HEK293 (cell line): ENCODE results near the gene HEXIM1.

ENCODE experiments used
- GLI4 ChIP-seq: fragments of 450-650 bp; formaldehyde crosslinking; IDR thresholded peaks from 2 replicates; pipeline ENCODE4 v1.5.1; 2016; ENCODE audit warnings: missing biosample characterization, missing genetic modification characterization
- KLF1 ChIP-seq: fragments of 450-650 bp; formaldehyde crosslinking; IDR thresholded peaks from 2 replicates; pipeline ENCODE4 v1.5.1; 2016; ENCODE audit warnings: missing biosample characterization, missing genetic modification characterization
- KLF9 ChIP-seq: fragments of 450-650 bp; formaldehyde crosslinking; IDR thresholded peaks from 2 replicates; pipeline ENCODE4 v1.5.1; 2016; ENCODE audit warnings: missing biosample characterization, missing genetic modification characterization, low read depth
- PRDM1 ChIP-seq: fragments of 450-650 bp; formaldehyde crosslinking; IDR thresholded peaks from 2 replicates; pipeline ENCODE4; 2016; ENCODE audit warnings: missing biosample characterization, missing genetic modification characterization
- ZBTB21 ChIP-seq: fragments of 450-650 bp; formaldehyde crosslinking; IDR thresholded peaks from 2 replicates; pipeline ENCODE4 v1.5.1; 2017; ENCODE audit warnings: missing biosample characterization, missing genetic modification characterization
- ZFP3 ChIP-seq: fragments of 450-650 bp; formaldehyde crosslinking; IDR thresholded peaks from 2 replicates; pipeline ENCODE4 v1.5.1; 2016; ENCODE audit warnings: low read depth, missing biosample characterization, missing genetic modification characterization
- ZIC2 ChIP-seq: fragments of 450-650 bp; formaldehyde crosslinking; IDR thresholded peaks from 2 replicates; pipeline ENCODE4 v1.5.1; 2016; ENCODE audit warnings: missing biosample characterization, missing genetic modification characterization
- ZNF112 ChIP-seq: fragments of 450-650 bp; formaldehyde crosslinking; IDR thresholded peaks from 2 replicates; pipeline ENCODE4 v1.5.0; 2017; ENCODE audit warnings: missing biosample characterization, missing genetic modification characterization
- ZNF202 ChIP-seq: fragments of 450-650 bp; formaldehyde crosslinking; IDR thresholded peaks from 2 replicates; pipeline ENCODE4 v1.5.1; 2016; ENCODE audit warnings: missing biosample characterization, missing genetic modification characterization, borderline replicate concordance
- ZNF214 ChIP-seq: fragments of 450-650 bp; formaldehyde crosslinking; IDR thresholded peaks from 2 replicates; pipeline ENCODE4 v1.5.1; 2017; ENCODE audit warnings: missing biosample characterization, mild to moderate bottlenecking, missing genetic modification characterization, borderline replicate concordance
- ZNF350 ChIP-seq: fragments of 450-650 bp; formaldehyde crosslinking; IDR thresholded peaks from 2 replicates; pipeline ENCODE4 v1.5.0; 2017; ENCODE audit warnings: missing biosample characterization, mild to moderate bottlenecking, missing genetic modification characterization
- ZNF571 ChIP-seq: fragments of 450-650 bp; formaldehyde crosslinking; IDR thresholded peaks from 2 replicates; pipeline ENCODE4 v1.5.0; 2017; ENCODE audit warnings: missing biosample characterization, missing genetic modification characterization
- ZNF664 ChIP-seq: fragments of 450-650 bp; formaldehyde crosslinking; IDR thresholded peaks from 2 replicates; pipeline ENCODE4 v1.5.1; 2016; ENCODE audit warnings: missing biosample characterization, missing genetic modification characterization
- ZNF785 ChIP-seq: fragments of 450-650 bp; formaldehyde crosslinking; IDR thresholded peaks from 2 replicates; pipeline ENCODE4 v1.5.1; 2016; ENCODE audit warnings: missing biosample characterization, missing genetic modification characterization
- ZNF791 ChIP-seq: fragments of 450-650 bp; formaldehyde crosslinking; IDR thresholded peaks from 2 replicates; pipeline ENCODE4 v1.5.1; 2016; ENCODE audit warnings: missing biosample characterization, missing genetic modification characterization
- TF ChIP-seq, protein P1 (sequence below): fragments of 450-650 bp; formaldehyde crosslinking; IDR thresholded peaks from 2 replicates; pipeline ENCODE4 v1.5.1; 2016; ENCODE audit warnings: missing biosample characterization, missing genetic modification characterization
- TF ChIP-seq, protein P2 (sequence below): fragments of 450-650 bp; formaldehyde crosslinking; optimal IDR thresholded peaks from 2 replicates; pipeline ENCODE3; 2016; ENCODE audit warnings: missing biosample characterization, mild to moderate bottlenecking, missing genetic modification characterization
- TF ChIP-seq, protein P3 (sequence below): fragments of 450-650 bp; formaldehyde crosslinking; IDR thresholded peaks from 2 replicates; pipeline ENCODE4 v1.5.1; 2016; ENCODE audit warnings: missing biosample characterization, missing genetic modification characterization
- TF ChIP-seq, protein P4 (sequence below): fragments of 450-650 bp; formaldehyde crosslinking; IDR thresholded peaks from 2 replicates; pipeline ENCODE4; 2016; ENCODE audit warnings: missing biosample characterization, missing genetic modification characterization
- TF ChIP-seq, protein P5 (sequence below): fragments of 450-650 bp; formaldehyde crosslinking; IDR thresholded peaks from 2 replicates; pipeline ENCODE4 v1.5.1; 2017; ENCODE audit warnings: missing biosample characterization, missing genetic modification characterization
- TF ChIP-seq, protein P6 (sequence below): IDR thresholded peaks from 2 replicates; pipeline ENCODE4 v1.6.1; 2011; ENCODE audit warnings: mild to moderate bottlenecking, low read depth, low read length, borderline replicate concordance
- TF ChIP-seq, protein P7 (sequence below): fragments of 450-650 bp; formaldehyde crosslinking; IDR thresholded peaks from 2 replicates; pipeline ENCODE4 v1.5.1; 2017; ENCODE audit warnings: missing biosample characterization, missing genetic modification characterization
- TF ChIP-seq, protein P8 (sequence below): fragments of 450-650 bp; formaldehyde crosslinking; IDR thresholded peaks from 2 replicates; pipeline ENCODE4 v1.5.1; 2016; ENCODE audit warnings: missing biosample characterization, missing genetic modification characterization

HEXIM1 gene

DNA sequence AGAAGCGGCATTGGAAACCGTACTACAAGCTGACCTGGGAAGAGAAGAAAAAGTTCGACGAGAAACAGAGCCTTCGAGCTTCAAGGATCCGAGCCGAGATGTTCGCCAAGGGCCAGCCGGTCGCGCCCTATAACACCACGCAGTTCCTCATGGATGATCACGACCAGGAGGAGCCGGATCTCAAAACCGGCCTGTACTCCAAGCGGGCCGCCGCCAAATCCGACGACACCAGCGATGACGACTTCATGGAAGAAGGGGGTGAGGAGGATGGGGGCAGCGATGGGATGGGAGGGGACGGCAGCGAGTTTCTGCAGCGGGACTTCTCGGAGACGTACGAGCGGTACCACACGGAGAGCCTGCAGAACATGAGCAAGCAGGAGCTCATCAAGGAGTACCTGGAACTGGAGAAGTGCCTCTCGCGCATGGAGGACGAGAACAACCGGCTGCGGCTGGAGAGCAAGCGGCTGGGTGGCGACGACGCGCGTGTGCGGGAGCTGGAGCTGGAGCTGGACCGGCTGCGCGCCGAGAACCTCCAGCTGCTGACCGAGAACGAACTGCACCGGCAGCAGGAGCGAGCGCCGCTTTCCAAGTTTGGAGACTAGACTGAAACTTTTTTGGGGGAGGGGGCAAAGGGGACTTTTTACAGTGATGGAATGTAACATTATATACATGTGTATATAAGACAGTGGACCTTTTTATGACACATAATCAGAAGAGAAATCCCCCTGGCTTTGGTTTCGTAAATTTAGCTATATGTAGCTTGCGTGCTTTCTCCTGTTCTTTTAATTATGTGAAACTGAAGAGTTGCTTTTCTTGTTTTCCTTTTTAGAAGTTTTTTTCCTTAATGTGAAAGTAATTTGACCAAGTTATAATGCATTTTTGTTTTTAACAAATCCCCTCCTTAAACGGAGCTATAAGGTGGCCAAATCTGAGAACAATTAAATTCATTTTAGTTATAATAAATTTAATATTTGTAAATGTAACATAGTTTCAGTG, 1.7 kb downstream of the HEXIM1 start (continued):
- TF ChIP-seq, protein P1, sequence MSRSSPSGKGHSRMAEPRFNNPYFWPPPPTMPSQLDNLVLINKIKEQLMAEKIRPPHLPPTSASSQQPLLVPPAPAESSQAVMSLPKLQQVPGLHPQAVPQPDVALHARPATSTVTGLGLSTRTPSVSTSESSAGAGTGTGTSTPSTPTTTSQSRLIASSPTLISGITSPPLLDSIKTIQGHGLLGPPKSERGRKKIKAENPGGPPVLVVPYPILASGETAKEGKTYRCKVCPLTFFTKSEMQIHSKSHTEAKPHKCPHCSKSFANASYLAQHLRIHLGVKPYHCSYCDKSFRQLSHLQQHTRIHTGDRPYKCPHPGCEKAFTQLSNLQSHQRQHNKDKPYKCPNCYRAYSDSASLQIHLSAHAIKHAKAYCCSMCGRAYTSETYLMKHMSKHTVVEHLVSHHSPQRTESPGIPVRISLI (tag by site-specific recombination): no peak
- TF ChIP-seq ZIC2 (tag by site-specific recombination) (no peak), ZFP3 (tag by site-specific recombination) (no peak), ZNF791 (no peak), ZNF112 (tag by site-specific recombination) (no peak), KLF9 (tag by site-specific recombination) (peak; percentile 40), PRDM1 (peak; percentile 97), ZNF350 (tag by site-specific recombination) (no peak), ZNF571 (tag by site-specific recombination) (no peak), ZNF214 (tag by site-specific recombination) (no peak), GLI4 (no peak), ZNF664 (tag by site-specific recombination) (no peak), ZNF202 (tag by site-specific recombination) (no peak), KLF1 (tag by site-specific recombination) (no peak), ZNF785 (tag by site-specific recombination) (no peak), ZBTB21 (peak; percentile 20; the same call in 1 of the 2 replicates)
- TF ChIP-seq, protein P2, sequence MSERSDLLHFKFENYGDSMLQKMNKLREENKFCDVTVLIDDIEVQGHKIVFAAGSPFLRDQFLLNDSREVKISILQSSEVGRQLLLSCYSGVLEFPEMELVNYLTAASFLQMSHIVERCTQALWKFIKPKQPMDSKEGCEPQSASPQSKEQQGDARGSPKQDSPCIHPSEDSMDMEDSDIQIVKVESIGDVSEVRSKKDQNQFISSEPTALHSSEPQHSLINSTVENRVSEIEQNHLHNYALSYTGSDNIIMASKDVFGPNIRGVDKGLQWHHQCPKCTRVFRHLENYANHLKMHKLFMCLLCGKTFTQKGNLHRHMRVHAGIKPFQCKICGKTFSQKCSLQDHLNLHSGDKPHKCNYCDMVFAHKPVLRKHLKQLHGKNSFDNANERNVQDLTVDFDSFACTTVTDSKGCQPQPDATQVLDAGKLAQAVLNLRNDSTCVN (tag by site-specific recombination): peak; percentile 96
- TF ChIP-seq, protein P3, sequence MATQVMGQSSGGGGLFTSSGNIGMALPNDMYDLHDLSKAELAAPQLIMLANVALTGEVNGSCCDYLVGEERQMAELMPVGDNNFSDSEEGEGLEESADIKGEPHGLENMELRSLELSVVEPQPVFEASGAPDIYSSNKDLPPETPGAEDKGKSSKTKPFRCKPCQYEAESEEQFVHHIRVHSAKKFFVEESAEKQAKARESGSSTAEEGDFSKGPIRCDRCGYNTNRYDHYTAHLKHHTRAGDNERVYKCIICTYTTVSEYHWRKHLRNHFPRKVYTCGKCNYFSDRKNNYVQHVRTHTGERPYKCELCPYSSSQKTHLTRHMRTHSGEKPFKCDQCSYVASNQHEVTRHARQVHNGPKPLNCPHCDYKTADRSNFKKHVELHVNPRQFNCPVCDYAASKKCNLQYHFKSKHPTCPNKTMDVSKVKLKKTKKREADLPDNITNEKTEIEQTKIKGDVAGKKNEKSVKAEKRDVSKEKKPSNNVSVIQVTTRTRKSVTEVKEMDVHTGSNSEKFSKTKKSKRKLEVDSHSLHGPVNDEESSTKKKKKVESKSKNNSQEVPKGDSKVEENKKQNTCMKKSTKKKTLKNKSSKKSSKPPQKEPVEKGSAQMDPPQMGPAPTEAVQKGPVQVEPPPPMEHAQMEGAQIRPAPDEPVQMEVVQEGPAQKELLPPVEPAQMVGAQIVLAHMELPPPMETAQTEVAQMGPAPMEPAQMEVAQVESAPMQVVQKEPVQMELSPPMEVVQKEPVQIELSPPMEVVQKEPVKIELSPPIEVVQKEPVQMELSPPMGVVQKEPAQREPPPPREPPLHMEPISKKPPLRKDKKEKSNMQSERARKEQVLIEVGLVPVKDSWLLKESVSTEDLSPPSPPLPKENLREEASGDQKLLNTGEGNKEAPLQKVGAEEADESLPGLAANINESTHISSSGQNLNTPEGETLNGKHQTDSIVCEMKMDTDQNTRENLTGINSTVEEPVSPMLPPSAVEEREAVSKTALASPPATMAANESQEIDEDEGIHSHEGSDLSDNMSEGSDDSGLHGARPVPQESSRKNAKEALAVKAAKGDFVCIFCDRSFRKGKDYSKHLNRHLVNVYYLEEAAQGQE: peak; percentile 66
- TF ChIP-seq, protein P4, sequence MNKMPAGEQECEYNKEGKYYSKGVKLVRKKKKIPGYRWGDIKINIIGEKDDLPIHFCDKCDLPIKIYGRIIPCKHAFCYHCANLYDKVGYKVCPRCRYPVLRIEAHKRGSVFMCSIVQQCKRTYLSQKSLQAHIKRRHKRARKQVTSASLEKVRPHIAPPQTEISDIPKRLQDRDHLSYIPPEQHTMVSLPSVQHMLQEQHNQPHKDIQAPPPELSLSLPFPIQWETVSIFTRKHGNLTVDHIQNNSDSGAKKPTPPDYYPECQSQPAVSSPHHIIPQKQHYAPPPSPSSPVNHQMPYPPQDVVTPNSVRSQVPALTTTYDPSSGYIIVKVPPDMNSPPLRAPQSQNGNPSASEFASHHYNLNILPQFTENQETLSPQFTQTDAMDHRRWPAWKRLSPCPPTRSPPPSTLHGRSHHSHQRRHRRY (tag by site-specific recombination): peak; percentile 69
- TF ChIP-seq, protein P5, sequence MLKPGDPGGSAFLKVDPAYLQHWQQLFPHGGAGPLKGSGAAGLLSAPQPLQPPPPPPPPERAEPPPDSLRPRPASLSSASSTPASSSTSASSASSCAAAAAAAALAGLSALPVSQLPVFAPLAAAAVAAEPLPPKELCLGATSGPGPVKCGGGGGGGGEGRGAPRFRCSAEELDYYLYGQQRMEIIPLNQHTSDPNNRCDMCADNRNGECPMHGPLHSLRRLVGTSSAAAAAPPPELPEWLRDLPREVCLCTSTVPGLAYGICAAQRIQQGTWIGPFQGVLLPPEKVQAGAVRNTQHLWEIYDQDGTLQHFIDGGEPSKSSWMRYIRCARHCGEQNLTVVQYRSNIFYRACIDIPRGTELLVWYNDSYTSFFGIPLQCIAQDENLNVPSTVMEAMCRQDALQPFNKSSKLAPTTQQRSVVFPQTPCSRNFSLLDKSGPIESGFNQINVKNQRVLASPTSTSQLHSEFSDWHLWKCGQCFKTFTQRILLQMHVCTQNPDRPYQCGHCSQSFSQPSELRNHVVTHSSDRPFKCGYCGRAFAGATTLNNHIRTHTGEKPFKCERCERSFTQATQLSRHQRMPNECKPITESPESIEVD (tag by site-specific recombination): no peak
- TF ChIP-seq, protein P6, sequence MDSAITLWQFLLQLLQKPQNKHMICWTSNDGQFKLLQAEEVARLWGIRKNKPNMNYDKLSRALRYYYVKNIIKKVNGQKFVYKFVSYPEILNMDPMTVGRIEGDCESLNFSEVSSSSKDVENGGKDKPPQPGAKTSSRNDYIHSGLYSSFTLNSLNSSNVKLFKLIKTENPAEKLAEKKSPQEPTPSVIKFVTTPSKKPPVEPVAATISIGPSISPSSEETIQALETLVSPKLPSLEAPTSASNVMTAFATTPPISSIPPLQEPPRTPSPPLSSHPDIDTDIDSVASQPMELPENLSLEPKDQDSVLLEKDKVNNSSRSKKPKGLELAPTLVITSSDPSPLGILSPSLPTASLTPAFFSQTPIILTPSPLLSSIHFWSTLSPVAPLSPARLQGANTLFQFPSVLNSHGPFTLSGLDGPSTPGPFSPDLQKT: no peak
- TF ChIP-seq, protein P7, sequence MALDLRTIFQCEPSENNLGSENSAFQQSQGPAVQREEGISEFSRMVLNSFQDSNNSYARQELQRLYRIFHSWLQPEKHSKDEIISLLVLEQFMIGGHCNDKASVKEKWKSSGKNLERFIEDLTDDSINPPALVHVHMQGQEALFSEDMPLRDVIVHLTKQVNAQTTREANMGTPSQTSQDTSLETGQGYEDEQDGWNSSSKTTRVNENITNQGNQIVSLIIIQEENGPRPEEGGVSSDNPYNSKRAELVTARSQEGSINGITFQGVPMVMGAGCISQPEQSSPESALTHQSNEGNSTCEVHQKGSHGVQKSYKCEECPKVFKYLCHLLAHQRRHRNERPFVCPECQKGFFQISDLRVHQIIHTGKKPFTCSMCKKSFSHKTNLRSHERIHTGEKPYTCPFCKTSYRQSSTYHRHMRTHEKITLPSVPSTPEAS (tag by site-specific recombination): no peak
- TF ChIP-seq, protein P8, sequence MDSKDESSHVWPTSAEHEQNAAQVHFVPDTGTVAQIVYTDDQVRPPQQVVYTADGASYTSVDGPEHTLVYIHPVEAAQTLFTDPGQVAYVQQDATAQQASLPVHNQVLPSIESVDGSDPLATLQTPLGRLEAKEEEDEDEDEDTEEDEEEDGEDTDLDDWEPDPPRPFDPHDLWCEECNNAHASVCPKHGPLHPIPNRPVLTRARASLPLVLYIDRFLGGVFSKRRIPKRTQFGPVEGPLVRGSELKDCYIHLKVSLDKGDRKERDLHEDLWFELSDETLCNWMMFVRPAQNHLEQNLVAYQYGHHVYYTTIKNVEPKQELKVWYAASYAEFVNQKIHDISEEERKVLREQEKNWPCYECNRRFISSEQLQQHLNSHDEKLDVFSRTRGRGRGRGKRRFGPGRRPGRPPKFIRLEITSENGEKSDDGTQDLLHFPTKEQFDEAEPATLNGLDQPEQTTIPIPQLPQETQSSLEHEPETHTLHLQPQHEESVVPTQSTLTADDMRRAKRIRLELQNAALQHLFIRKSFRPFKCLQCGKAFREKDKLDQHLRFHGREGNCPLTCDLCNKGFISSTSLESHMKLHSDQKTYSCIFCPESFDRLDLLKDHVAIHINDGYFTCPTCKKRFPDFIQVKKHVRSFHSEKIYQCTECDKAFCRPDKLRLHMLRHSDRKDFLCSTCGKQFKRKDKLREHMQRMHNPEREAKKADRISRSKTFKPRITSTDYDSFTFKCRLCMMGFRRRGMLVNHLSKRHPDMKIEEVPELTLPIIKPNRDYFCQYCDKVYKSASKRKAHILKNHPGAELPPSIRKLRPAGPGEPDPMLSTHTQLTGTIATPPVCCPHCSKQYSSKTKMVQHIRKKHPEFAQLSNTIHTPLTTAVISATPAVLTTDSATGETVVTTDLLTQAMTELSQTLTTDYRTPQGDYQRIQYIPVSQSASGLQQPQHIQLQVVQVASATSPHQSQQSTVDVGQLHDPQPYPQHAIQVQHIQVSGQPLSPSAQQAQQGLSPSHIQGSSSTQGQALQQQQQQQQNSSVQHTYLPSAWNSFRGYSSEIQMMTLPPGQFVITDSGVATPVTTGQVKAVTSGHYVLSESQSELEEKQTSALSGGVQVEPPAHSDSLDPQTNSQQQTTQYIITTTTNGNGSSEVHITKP (tag by site-specific recombination): no peak
